ENCODE data around the gene TEX36.
"Not testable (repeated sequence)": the region's sequence is repeated elsewhere in the genome, so short reads cannot be mapped to it uniquely, and the experiment has no call there.

TEX36 gene

DNA sequence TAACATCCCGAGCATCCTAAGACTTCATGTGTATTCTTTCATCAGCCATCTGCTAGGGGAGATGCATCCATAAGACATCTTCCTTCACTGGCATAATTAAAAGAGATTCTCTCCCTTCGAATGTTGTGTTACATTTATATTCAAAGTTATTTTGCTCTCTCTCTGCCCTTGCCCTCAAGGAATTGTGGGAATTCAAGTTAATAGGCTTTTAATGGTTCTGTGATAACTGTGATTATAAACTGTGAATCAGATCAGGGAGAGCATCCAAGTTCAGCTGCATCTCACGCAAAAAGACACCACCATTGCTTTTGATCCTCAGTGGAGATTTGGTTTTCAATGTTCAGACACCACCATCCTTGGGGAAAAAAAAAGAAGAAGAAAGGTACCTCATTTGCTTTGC lies 9.2 kb upstream of the TEX36 start:
- no peak for FAIRE-seq

DNA sequence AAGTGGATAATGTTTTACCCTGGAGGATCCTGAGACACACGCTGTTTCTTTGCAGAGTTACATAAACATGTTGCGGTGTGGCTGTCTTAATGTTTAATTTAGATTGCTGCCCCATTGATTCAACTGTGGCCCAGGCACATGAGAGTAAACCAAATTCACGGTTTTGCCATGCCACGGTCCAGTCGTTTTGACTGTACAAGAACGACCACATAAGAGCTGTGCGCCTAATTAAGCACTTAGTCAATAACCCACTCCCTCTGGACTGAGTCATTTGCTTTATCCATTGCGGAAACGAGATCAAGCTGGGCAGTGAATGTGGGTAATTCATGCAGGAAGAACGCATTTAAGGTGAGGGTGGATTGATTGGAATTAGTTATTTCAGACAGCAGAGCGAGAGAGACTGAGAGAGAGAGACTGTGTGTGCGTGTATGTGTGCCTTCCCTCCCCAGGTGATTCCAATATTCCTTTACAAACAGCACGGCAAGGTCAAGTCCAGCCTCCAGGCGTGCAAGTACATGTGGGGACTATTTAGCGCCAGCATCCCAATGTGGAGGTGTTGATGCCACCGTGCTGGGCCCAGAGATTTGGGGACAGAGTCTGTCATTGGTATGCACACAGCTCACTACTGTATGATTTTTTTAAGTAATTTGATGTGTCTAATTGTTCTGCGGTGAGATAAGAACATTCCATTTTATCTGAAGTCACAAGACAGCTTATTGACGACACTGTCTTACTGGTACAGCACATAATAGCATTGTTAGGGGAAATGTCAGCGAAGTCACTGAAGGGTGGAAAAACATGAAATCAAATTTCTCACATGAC lies 8.4 kb upstream of the TEX36 start:
- FAIRE-seq = peak; percentile 41

DNA sequence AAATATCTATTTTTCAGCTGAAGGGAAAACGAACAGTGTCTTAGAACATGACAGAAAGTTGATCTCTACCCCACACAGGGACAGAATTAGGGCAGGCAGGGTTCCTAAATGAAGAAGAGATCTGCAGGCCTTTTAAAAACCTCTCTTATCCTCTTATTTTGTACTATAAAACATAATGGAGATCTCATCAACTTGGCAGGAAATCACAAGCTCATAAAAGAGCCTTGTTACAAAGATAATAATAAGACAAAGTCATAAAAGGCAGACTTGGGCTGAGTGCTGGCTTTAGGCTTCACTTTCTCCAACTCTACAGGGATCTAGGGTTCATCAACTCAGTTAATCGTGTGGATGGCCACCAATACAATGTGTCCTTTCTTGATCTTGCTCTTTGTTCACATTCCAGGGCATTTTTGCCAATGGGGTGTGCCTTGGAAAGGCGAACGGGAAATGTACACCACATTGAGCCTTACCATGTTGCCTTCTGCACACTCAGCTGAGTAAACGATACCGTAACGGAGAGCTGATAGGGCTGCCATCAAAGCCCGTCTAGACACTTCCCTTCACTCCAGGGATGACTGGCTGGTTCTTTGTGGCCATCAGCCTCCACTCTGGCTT lies 7.1 kb upstream of the TEX36 start:
- FAIRE-seq = no peak

DNA sequence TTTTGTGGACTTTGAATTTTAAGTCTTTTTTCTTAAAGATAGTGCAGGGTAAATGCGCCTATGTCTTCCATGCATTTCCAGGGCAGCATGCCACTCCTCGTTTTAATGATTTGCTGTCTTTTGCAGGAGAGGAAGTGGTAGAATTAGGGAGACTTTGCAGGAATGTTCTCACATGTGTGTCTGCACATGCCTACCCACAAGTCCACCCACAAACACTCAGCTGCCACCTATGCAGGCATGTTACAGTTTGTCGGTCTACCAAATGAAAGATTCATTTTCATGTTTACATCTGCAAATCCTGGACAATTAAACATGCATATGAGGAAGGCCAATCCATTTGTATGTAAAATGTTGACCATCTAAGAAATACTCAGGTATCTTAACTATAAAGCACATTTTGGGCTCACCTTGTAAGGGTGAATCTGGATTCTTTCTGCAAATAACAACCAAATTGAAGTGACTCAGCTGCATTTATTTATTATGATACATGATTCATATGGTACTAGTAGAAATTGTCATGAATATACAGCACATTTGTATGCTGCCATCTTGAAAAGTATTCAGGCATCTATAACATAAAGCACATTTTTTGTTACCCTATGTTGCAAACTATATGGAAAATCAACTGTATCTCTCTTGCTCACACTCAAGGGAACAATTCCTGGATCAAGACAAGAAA lies 4.7 kb upstream of the TEX36 start:
- FAIRE-seq = no peak

DNA sequence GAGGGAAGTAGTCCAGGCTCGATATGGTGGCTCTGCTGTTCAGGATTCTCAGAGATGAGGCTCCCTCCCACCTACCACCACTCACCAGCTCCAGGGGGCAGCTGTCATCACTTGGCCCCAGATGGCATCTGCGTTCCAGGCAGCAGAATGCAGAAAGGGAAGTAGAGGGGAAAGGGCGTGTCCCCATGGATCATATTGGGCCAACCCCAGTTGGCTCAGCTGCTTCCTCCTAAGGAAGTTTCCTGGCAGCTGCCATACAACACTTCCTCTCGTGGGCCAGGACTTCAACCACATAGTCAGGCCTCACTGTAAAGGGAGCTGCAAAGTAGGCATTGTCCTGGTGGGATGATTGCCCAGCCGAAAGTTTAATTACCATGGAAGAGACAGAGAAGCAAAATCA lies 1.6 kb upstream of the TEX36 start:
- FAIRE-seq = no peak

DNA sequence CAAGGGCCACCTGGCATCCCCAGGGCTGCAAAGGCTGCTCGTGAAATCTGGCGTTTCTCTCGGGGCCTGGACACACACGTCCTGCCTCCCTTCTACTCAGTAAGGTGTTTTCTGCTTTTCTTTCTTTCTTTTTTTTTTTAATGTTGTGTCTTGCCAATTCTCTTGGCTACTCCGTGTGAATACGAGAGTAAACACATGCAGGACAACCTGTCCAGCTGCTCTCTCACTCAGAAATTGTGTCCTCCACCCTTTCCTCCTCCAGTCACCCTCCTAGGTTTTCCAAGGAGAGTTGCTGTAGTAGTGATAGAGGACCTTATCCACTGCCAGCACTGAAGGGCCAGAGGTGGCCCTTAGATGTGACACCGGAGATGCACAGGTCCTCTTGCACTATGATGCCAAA lies 858 bp upstream of the TEX36 start:
- FAIRE-seq = no peak

DNA sequence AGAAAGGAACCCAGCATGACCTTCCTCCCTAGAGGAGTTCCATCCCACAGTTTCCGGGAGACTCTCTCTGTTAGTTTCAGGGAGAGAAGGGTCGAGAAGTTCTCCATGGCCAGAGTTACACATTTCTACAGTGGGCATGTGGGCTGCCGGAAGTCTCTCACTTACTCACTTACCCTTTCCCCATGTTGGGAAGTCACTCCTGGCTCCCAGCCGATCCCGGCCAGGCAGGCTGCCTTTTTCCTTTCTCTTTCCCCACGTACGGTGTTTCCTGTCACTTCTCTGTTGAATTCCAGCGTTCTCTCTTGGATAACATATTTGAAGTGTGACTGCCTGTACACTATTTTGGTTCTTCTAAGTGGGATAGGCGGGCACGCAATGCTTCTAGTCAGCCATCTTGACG lies 3.5 kb downstream of the TEX36 start:
- FAIRE-seq = no peak

DNA sequence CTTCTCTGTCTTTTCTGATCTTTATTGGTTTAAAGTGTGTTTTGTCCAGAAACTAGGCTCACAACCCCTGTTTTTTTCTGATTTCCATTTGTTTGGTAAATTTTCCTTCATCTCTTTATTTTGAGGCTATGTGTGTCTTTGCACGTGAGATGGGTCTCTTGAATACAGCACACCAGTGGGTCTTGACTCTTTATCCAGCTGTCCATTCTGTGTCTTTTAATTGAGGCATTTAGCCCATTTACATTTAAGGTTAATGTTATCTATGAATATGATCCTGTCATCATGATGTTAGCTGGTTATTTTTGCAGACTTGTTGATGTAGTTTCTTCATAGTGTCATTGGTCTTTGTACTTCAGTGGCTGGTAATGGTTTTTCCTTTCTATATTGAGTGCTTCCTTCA lies 10.1 kb downstream of the TEX36 start:
- FAIRE-seq = no peak

DNA sequence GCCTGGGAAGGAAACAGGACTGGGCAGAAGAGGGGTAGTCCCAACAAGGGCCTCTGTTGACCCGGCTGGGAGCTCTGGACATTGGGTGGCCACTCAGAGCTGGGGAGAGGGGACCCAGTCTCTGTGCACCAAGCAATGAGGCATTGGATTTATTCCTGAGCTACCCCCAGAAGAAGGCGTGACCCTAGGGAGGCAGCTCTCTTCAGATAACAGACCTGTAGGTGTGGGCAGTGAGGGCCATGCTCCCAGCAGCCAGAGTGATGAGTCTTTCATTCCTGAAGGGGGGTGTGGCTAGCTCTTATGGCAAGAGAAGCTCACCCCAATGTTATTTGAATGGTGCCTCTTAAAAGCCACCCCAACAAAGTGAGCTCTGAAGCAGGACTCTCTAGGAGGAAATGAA lies 20.4 kb downstream of the TEX36 start:
- FAIRE-seq = no peak

DNA sequence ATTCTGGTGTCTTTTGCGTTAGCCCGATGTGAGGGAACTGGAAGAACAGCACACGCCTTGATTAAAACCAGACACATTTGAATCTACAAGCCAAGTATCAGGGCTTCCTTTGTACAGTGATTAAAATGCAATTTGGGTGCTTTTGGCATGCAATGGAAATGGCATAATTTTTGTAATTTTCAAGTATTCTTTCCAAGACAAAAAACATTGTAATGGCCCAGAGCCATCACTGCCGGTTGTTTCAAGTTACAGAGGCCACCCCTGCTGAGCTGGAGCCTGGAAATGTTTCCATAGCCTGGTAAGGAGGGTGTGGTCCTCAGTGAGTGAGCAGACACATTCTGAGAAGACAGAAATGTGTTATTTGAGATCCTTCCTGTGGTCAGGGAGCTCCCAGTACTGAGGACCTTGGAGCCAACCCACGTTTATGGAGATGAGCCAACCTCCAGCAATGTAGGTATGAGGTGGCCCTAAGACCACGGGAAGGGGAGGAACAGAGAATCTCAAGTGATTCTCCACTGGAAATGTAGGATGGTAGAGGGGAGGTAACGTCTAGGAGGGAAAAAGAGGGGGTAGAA lies 20.9 kb downstream of the TEX36 start:
- FAIRE-seq = no peak

DNA sequence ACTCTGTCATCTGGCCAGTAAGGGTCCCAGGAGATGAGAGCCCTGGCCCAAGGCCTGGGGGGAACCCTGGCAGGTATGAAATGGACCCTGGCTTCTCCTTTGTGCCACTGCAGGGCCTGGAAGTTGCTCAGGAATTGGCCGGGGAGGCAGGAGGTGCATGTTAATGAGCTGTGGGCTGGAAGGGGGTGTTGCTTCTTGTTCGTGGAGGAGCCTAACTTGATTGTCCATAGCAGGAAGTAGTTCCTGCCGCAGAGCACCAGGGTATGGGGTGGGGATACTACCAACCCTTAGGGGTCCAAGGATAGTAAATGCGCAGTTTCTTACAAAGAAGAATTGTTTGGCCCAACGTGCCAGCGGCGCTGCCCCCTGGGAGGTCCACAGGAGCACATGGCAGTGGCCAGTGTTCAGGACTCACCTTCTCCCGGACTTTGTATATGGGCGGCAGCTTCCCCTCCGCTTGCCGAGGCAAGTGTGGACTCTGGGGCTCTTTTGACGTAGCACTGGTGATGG lies 21.5 kb downstream of the TEX36 start:
- FAIRE-seq = no peak

DNA sequence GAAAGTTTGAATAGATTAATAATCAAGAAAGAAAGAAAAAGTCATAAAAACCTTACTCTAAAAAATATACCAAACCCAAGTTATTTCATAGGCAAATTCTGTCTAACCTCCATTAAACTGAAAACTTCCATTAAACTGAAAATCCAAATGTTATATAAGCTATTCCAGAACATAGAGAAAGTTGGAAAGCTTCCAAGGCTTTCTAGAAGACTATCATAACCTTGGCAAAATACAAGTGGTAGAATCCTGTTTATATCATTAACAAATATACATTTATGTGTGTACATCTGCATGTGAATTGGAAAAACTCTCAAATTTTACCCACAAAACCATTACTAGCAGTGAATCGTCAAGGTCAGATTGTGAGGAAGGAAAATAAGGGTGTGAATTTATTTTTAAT lies 23.9 kb downstream of the TEX36 start:
- peak; percentile 49 for FAIRE-seq

DNA sequence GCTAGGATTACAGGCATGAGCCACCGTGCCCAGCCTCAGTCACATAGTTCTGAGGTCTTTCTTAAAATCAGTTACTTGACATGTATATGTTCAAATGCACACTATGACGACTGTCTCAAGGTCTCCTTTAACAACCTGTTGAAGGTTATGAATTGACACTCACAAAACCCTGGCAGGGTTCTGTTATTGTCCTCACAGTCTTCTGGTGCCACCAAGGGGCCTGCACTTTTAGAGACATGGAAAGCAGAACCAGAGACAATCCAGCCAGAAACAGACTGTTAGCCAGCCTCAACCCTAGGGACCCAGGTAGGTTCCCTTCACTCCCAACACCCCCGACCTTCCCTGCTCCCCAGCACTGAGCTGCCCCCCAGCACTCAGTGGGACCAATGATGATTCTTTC lies 26.4 kb downstream of the TEX36 start:
- no peak for FAIRE-seq

DNA sequence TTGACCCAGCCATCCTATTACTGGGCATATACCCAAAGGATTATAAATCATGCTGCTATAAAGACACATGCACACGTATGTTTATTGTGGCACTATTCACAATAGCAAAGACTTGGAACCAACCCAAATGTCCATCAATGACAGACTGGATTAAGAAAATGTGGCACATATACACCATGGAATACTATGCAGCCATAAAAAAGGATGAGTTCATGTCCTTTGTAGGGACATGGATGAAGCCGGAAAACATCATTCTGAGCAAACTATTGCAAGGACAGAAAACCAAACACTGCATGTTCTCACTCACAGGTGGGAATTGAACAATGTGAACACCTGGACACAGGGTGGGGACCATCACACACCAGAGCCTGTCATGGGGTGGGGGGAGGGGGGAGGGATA lies 29.9 kb downstream of the TEX36 start:
- FAIRE-seq = not testable (repeated sequence)

DNA sequence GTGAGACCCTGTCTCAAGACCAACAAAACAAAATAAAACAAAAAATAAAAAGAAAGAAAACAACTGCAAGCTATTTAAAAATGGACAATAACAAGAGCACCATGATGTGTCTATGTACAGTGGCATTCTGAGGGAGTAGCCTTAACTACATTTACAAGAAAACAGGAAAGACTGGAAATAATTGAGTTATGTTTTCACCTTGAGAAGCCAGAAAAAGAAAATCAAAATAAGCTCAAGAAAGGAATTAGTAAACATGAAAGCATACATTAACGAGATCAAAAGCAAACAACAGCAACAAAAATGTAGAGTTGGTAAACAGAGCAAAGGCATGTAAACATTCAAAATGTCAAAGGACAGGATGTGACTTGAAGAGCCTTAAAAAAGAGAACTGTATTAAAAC lies 36.7 kb downstream of the TEX36 start:
- no peak for FAIRE-seq

DNA sequence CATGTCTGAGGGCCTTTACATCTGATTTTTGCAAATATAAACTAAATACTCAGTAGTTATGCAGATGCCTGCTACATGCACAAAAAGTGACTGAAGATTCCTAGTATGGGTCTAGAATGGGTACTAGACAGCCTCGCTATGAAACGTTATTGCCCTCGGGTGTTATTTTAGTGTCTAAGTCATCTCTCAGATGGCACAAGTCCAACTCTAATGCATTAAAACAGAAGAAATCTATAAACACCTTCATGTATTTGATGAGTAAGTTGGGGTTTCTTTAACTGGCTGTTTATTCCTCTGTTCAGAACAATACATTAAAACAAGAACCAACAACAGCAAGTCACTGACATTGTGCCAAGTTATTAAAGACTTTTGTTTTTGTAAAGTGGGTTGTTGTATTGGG lies 41.6 kb downstream of the TEX36 start:
- FAIRE-seq = no peak

DNA sequence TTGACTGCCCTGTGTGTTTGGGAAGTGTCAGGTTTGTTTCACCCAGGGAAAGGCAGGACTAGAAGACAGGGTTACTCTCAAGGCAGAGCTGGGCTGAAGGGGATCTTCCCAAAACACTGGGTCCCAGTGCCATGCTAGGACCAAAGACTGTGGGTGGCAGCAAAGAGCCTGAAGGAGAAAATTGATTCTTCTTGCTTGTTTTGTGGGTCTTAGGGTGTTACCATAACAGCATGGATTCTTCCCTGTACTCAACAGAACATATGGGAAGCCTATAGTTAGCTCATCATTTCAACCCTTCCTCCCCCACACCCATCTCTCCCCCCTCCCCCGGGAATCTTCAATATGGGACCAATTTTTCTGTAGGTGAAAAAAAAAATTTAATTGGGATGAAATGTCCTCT lies 42.3 kb downstream of the TEX36 start:
- FAIRE-seq = no peak

DNA sequence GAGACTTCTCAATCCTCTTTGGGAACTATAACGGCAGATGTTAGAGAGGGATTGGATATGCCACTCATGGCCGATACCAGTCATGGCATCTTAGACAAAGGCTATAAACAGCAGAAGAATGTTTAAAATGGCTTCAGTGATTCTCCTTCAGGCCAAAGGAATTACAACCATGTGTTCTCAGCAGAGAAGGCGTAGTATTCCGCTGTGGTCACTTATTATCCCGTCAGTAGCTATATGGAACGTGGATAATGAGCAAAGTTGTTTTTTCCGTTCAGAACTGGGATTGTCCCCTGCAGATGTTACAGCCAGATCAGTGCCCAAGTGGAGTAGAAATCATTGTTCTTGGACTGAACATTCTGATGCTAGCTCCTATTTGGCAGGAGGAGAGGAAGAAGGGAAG lies 43.1 kb downstream of the TEX36 start:
- no peak for FAIRE-seq

DNA sequence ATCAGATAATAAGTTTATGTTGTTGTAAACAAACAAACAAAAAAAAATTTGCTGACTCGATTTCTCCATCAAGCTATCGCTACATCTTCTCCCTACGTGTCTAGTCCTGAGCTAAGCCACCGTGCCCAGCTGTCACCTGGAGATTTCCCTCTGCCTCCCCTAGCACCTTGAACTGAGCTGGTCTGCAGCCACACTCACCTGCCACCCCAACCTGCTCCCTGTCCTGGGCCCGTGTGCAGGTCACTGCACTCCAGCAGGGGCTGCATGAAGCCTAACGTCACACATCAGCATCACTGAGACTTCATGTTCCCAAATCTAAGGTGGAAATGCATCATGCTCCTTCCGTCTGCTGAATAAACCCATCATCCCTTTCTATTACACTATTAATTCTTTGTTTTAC lies 44.4 kb downstream of the TEX36 start:
- FAIRE-seq = no peak

DNA sequence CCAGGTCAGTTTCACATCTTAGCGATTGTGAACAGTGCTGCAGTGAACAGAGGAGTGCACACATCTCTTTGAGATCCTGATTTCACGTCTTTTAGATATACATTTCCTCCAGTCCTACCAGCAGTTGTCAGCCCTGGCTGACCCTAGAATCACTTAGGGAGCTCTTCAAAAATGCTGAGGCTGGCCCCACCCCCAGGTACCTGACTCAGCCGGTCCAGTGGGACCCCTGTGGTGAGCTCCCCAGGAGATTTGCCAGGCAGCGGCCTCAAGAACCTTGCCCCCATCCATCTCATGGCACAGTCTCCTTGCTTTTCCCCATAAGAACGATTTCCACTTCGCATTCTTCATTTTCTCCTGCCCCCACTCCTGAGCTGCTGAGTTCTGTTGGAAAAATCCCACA lies 45.5 kb downstream of the TEX36 start:
- FAIRE-seq = no peak

DNA sequence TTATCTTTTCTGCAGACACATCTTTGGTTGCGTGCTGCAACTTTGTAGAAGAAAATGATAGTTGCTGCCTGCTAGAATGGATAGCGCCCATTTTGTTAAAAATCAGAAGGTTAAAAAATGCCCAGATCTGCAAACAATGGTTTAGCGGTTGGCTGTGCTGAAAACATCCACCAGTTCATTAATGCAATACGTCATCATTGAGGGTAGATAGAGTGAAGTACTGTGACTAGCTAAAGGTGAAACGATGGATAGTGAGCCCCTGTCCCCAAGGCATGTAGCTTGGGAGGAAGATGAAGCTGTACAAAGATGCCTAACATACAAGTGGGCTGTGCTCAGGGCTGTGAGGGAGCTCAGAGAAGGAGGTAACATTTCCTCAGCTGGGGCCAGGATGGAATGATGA lies 48.4 kb downstream of the TEX36 start:
- FAIRE-seq = no peak

DNA sequence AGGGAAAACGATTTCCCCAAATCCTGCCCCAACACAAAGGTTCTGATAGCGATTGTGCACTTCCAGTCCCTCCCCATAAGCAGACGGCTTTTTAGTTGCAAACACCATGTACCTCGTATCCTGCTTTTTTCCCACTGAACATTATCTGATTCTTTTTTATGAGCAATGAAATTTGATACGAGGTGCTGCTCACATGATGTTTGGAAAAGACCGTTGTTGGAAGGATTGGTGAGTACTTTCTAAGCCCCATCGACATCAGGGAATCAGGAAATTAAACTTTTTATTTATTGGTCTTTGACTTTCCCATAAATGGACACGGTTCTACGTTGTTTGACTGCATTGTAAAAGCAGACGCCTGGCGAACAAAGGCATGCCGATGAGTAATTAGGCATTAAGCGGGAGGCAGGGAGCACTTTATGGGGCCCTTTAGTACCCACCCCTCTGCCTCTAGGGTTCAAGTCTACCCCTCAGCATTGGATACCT lies 49.4 kb downstream of the TEX36 start:
- FAIRE-seq = no peak

DNA sequence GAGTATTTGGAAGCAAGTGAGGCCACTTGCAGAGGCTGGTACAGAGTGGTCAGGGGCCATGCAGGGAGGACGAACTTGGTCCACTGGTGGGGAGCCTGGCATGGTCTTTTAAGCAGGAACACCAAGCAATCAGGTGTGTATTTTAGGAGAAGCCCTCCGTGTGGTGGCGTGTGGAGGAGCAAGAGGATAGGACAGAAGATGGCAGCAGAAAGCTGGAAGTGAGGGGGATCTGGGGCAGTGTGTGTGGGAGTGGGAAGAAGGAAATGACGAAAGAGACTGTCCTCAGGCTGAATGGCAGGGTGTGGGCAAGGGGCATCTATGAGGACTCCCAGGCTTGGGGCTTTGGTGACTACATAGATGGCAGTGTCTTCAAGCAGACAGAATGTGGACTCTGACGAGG lies 51.2 kb downstream of the TEX36 start:
- FAIRE-seq = no peak

Data from islet of Langerhans (tissue), 1 donor.